GM18951 (cell line): Measurements from ENCODE around the gene CUBN.

Source experiments
- POLR2A ChIP-seq: IDR thresholded peaks from 4 replicates; pipeline ENCODE4 v1.6.1; 2011; ENCODE audit warnings: mild to moderate bottlenecking; ENCODE audit not compliant: insufficient read length, insufficient read depth; ENCODE audit errors: extremely low read depth
- in situ Hi-C: fragments of 300-500 bp; cut with MboI; formaldehyde crosslinking; loops from one replicate; pipeline ENCODE4 v1.12.0; 2022; ENCODE audit warnings: low sequenced_read_pairs, mixed read lengths, inconsistent platforms; ENCODE audit not compliant: unreplicated experiment

The CUBN gene

DNA sequence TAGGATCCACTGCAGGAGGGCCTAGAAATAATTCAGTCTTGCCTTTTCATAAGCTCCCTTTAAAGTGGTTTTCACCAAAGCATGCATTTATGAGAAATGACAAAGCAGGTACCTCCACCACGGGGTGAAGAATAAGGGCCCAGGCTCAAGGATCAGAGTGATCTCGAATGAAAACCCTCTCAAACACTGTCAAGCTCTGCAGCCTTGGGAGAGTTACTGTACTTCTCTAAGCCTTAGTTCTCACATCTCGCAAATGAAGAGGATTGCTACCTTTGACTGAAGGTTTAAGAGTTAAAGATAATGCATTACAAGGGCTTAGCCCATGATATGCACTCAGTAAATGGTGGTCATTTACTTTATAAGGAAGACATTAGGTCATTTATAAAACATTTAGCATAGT, 81.7 kb downstream of the CUBN start:
- TF ChIP-seq POLR2A = no peak
- in situ Hi-C loops = no loop called here

DNA sequence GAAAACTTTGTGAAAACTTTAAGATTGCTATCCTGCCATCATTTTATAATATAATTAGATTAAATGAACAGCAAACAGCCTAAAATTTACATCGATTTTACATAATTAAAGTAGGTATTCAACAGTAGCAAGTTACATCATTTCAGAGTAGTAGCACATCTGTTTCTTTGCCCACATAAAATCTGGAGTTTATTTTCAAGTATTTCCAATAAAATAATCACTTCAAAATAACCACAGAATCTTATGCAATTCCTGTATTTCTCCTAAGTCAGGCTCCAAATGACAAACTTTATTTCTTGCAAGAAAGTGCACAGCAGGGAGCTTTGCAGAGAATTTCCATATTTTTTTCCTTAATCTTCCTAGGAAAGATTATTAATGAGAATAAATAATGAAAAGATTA, 82.6 kb downstream of the CUBN start:
- in situ Hi-C loops = no loop called here

DNA sequence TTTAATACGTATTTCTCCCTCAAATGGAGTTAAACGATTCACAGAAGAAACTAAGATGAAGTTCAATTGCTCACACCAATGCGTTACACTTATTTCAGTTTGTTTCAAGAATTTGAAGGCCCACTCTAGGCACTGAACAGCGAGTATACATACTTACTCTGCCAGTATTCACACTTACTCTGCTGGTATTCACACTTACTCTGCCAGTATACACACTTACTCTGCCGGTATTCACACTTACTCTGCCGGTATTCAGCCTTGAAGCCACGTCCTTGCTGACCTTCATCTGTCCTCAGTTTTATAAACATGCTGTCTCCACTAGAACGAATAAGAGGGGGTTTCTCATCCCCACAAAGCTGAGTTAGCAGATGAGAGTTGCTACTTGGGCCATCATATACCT, 86.0 kb downstream of the CUBN start:
- TF ChIP-seq POLR2A = no peak
- in situ Hi-C loops = no loop called here

More for the DNA sequence above, 82.6 kb downstream of the CUBN start:
- TF ChIP-seq POLR2A = no peak

DNA sequence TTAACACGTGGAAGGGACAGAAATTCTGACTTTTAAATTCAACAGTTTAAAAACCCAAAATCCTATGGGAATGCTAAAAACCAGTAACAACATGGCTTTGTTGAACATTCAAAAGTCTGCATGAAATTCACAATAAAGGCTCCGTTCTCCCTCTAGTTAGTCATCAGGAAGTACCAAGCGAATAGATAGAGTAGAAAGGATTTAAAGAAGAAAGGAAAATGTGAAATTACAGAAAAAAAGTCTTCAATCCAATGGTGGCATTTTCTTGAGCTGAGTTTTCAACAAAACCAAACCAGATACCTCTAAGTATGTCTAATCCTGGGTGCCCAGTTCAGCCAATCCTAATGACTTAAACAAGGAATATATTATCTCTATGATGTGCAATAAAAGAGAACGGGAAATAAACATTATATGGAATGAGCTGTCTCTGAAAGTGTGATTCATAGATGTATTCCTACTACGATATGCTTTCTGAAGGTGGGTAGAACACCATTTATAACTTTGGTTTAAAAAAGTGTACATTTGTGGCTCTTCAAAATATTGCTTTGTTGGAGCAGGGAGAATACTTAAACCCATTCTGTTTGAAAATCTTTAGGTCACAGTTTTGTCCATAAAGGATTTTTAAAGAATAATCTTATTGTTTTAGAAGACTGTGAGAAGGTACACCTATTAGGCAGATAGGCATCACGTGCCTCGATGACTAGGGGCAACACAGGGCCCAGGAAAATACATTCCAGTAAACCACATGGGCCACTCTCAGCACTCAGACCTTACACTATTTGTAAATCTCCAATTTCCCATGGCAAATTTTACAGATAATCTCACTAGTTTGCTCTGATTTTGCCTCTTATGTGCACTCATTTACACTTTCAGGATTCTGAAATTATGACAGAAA, 87.7 kb downstream of the CUBN start:
- no peak for TF ChIP-seq POLR2A
- in situ Hi-C loops = no loop called here

DNA sequence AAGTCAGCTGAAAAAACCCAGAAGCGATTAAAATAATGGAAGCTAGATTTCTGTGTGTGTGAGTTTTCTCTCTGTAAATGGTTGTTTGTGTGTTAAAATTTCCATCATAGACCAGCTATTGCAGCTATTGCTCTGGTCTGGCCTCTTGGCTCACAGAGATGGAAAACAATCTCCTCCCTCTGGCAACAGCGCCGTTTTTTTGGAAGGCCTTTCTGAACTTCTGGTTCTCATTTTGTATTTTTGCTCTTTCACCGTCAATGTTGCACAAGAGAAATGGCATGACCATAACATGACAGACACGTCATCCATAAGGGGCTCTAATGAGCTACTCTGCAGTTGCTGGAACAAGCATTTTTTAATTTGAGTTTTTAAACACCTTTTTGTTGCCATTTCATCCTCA, 91.0 kb downstream of the CUBN start:
- no peak for TF ChIP-seq POLR2A
- in situ Hi-C loops = no loop called here

DNA sequence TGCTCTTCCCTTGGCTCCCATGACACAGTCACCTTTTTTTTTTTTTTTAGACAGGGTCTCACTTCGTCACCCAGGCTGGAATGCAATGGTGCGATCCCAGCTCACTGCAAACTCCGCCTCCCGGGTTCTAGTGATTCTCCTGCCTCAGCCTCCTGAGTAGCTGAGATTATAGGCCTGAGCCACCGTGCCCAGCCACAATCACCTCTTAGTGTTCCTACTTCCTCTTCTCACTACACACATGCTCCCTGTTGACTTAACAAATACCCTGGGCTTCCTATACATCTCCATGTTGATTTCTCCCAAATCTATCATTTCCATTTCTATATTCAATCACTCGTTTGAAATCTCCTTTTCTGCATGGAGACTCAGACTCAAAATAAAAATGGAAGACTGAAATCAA, 91.7 kb downstream of the CUBN start:
- in situ Hi-C loops = no loop called here
- TF ChIP-seq POLR2A = no peak

DNA sequence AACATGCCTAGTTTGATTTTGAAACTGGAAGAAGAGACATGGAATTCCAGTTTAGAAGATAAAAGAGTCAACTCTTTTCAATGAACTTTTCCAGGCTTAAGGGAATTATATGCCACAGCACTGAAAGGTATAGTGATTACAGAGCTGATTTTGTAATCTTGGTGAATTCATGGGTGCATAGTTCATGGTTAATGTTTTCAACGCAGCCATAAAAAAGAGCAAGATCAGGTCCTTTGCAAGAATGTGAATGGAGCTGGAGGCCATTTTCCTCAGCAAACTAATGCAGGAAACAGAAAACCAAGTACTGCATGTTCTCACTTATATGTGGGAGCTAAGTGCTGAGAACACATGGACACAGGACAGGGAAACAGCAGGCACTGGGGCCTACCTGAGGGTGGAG, 94.2 kb downstream of the CUBN start:
- no peak for TF ChIP-seq POLR2A
- in situ Hi-C loops = no loop called here

DNA sequence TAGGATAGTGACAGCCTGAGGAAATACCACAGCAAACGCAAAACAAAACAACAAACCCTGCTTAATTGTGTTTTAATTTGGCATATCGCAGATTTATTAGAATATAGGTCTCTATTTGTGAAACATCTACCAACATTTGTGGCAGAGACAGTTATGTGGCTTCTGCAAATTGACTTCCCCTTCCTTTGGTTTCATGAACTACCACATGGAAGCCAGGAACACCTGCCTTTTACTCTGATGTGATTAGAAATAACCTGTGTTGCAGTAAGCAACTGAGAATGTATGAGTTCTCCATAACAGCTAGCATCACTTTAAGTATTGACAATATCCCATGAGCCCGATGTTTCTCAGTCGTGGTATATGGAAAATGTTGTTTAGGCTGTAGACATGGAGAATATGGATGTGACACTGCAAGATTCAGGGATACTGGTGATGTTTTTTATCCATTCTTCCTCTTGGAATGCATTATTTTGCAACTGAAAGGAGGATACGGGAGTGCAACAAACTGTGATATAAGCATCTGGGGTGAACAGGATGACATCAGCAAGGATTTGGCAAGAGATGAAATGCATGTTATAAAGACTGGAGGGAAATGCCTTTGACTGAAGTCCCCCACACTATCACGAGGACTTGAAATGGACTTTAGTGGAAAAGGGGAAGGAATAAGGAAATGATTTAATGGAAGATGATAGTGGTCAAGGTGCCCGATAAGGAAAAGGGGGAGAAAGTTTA, 95.9 kb downstream of the CUBN start:
- no peak for TF ChIP-seq POLR2A
- in situ Hi-C loops = no loop called here

DNA sequence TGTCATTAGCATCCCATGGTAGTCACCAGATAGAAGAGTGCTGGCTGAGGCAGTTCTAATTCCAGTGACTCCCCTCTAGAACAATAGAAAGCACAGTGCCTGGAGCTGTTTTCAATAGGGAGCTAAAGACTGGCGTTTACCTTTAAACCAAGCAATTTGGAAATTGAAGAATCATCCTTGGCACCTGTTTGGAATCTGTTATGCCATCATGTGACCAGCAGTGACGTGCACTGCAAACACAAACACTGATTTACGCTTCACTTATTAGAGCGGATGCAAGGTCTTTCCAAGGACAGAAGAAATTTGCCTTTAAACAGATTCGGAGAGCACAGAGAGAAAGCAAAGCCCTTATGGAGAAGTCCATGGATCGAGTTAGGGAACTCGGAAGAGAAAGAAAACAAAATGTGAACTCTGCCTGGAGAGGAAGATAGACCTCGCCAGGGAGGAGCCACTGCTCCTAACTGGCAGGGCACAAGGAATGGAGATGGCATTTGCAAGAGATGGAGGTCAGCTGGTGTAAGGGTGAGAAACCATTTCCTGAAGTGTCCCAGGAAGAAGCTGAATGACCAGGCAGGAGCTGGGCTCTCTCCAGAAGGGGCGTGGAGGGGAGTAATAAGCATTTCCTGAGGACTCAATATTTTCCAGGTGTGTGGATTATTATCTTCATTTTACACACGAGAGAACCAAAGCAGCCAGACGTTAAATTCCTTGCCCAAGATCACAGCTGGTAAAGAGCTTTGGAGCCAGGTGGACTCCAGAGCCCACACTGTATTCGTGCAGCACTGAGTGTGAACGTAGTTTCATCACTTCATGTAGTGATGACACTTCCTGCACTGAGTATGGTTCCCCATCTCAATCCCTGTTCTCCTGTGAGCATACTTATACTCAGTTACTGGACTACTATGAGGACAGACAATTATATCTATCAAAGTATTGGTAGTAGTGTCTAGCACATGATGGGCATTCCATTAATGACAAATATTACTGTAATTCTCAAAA, 97.7 kb downstream of the CUBN start:
- in situ Hi-C loops = no loop called here
- TF ChIP-seq POLR2A = no peak

DNA sequence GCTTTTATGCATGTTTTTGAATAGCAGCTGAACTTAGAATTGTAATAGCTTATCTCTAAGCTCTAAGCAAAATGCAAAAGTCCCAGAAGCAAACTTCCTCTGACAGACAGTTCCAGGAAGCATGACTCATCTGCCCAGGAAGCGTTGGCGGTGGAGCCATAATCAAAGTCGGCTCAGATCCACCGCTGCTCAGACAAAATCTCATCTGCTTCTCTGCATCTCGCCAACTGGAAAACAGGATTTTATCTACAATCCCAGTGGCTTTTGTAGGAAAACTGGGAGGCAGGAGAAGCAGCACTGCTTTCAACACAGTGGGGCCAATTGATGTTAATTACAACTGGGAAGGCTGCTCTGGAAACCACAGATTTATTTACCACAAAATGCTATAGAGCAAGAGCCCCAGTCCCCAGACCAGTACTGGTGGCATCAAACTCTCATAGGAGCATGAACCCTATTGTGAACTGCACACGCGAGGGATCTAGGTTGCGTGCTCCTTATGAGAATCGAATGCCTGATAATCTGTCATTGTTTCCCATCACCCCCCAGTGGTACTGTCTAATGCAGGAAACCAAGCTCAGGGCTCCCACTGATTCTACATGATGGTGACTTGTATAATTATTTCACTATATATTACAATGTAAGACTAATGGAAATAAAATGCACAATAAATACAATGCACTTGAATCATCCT, 99.9 kb downstream of the CUBN start:
- no peak for TF ChIP-seq POLR2A
- in situ Hi-C loops = no loop called here

DNA sequence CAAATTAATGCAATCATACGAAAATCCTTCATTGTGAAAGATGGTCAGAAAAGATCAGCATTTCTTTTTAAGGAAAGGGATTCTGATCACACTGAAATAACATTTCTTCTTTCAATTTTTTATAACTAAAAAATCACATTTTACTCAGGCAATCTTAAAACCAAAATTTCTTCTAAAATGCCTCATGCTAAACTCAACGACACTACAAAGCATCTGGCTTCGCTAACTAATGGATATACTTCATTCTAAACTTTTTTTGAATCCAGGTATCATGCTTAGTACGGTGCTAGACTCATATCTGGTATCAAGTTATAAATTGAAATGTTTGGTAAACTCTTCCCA, 100.4 kb downstream of the CUBN start:
- in situ Hi-C loops = no loop called here
- no peak for TF ChIP-seq POLR2A

DNA sequence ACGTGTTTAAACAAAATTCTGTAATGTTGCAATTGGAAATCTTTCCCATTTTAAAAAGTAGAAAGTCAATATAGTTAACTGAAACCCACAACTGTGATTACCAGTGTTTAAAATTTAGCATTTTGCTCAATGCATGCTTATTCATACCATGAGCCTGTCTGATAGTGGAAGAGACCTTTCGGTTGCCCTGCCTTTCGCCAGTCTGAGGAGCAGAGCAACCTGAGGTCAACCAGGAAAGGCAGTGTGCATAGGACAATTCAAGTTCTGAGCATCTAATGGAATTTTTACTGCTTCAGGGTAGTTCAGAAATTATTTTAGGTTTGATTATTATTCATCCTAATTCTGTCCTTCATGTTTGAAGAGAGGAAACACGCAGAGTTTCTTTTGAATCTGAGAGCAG, 100.8 kb downstream of the CUBN start:
- no peak for TF ChIP-seq POLR2A
- in situ Hi-C loops = no loop called here

DNA sequence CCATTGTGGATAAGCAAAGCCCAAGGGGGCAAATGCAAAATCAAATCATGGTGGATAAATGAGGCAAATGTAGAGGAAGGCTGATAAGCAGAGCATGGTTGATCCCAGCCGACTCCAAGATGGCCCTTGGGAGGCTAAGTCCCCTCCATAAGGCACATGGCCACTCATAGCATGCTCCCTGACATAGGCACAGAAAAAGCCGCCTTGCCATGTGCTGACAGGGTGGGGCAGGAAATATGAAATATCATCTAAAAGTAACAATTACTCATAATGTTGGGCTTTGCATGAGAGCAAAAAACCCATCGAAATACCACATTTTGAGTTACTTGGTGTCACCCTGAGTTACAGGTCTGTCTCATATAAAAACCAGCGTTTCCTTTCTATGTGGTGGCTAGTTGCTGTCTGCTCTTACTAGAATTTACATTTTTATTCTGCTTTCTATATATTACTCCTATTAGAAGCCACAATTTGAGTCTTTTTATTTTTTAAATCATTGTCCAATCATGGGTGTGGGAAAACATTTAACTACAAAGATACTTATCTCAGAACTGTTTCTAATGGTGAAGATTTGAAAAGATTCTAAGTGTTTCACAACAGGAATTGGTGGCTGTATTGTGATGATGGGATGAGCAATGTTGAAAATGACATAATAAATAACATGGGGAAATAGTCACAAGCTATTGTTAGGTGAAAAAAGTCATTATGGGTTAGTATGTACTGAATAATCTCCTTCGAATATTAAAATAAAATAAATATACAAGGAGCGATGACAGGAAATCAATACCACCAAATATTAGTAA, 102.7 kb downstream of the CUBN start:
- TF ChIP-seq POLR2A = no peak
- in situ Hi-C loops = no loop called here
